ENCODE data around the gene FANK1. TPM values are rescaled to one million over a fixed set of nuclear protein-coding genes. Genes with fewer than 3 reads are reported as not detected.
"Not testable (repeated sequence)": the region's sequence is repeated elsewhere in the genome, so short reads cannot be mapped to it uniquely, and the experiment has no call there.

FANK1 gene
- polyA plus RNA-seq, 4 donors, result 2.5 to 11.4 (median 8.3) TPM

GRCh38 chr10:125886914-125887512, 9.4 kb upstream of the FANK1 start:
- DNase-seq (ENCODE audit: low read depth in 4 of 4, low spot score in 3 of 4), result no peak

- DNase-seq (ENCODE audit: low read depth in 4 of 4, low spot score in 3 of 4), result not testable (repeated sequence)
These were observed 6.9 kb upstream of the FANK1 start for GRCh38 chr10:125889441-125889840.

GRCh38 chr10:125892402-125892801, 4.0 kb upstream of the FANK1 start:
- DNase-seq (ENCODE audit: low read depth in 4 of 4, low spot score in 3 of 4), result not testable (repeated sequence)

GRCh38 chr10:125894176-125894575, 2.2 kb upstream of the FANK1 start:
- DNase-seq (ENCODE audit: low read depth in 4 of 4, low spot score in 3 of 4), result not testable (repeated sequence)

- DNase-seq (ENCODE audit: low read depth in 4 of 4, low spot score in 3 of 4), result peak in 3 of 4 donors; percentile 35 to 37 (median 37)
These were observed 955 bp upstream of the FANK1 start for GRCh38 chr10:125895130-125896087.

- DNase-seq (ENCODE audit: low read depth in 4 of 4, low spot score in 3 of 4), result not testable (repeated sequence)
These were observed 953 bp downstream of the FANK1 start for GRCh38 chr10:125897317-125897716.

GRCh38 chr10:125900963-125901362, 4.6 kb downstream of the FANK1 start:
- not testable (repeated sequence) for DNase-seq (ENCODE audit: low read depth in 4 of 4, low spot score in 3 of 4)

GRCh38 chr10:125903135-125903640, 6.8 kb downstream of the FANK1 start:
- not testable (repeated sequence) for DNase-seq (ENCODE audit: low read depth in 4 of 4, low spot score in 3 of 4)

GRCh38 chr10:125905069-125905994, 9.0 kb downstream of the FANK1 start:
- DNase-seq (ENCODE audit: low read depth in 4 of 4, low spot score in 3 of 4), result not testable (repeated sequence)

- not testable (repeated sequence) for DNase-seq (ENCODE audit: low read depth in 4 of 4, low spot score in 3 of 4)
These were observed 11.2 kb downstream of the FANK1 start for GRCh38 chr10:125907598-125907997.

GRCh38 chr10:125908813-125909212, 12.4 kb downstream of the FANK1 start:
- not testable (repeated sequence) for DNase-seq (ENCODE audit: low read depth in 4 of 4, low spot score in 3 of 4)

GRCh38 chr10:125909491-125909890, 13.1 kb downstream of the FANK1 start:
- DNase-seq (ENCODE audit: low read depth in 4 of 4, low spot score in 3 of 4), result not testable (repeated sequence)

GRCh38 chr10:125911145-125911544, 14.8 kb downstream of the FANK1 start:
- DNase-seq (ENCODE audit: low read depth in 4 of 4, low spot score in 3 of 4), result no peak

- DNase-seq (ENCODE audit: low read depth in 4 of 4, low spot score in 3 of 4), result no peak
These were observed 15.6 kb downstream of the FANK1 start for GRCh38 chr10:125911990-125912389.

- not testable (repeated sequence) for DNase-seq (ENCODE audit: low read depth in 4 of 4, low spot score in 3 of 4)
These were observed 16.9 kb downstream of the FANK1 start for GRCh38 chr10:125913277-125913676.

- no peak for DNase-seq (ENCODE audit: low read depth in 4 of 4, low spot score in 3 of 4)
These were observed 20.6 kb downstream of the FANK1 start for GRCh38 chr10:125916977-125917376.

GRCh38 chr10:125917704-125918361, 21.5 kb downstream of the FANK1 start:
- DNase-seq (ENCODE audit: low read depth in 4 of 4, low spot score in 3 of 4), result not testable (repeated sequence)

- not testable (repeated sequence) for DNase-seq (ENCODE audit: low read depth in 4 of 4, low spot score in 3 of 4)
These were observed 25.4 kb downstream of the FANK1 start for GRCh38 chr10:125921643-125922306.

GRCh38 chr10:125925262-125925834, 29.0 kb downstream of the FANK1 start:
- no peak for DNase-seq (ENCODE audit: low read depth in 4 of 4, low spot score in 3 of 4)
